Measurements from ENCODE around the gene GATA3. TPM values are rescaled to one million over a fixed set of nuclear protein-coding genes. Genes with fewer than 3 reads are reported as not detected.

GATA3 gene
- total and polyA plus RNA-seq, 9 of the 15 experiments (the other 6 are each of a cell fraction or from before 2014, with no cell fraction given): 0.01 to 0.24 (median 0.09) TPM; not detected in 6

- H3K9me1 ChIP-seq (ENCODE audit: control insufficient read depth, insufficient read depth, low read length): no peaks in the 10 kb centered on the region
- H3K4me1 ChIP-seq (replicated peaks in 1 of 2; ENCODE audit: control insufficient read depth in 2 of 2, insufficient read depth in 2 of 2, low read length in 2 of 2): peaks cover 0 to 4% of the 10 kb centered on the region in 2 experiments; a peak in 1 of 5 replicates
- H3K27me3 ChIP-seq (ENCODE audit: control insufficient read depth in 2 of 2, insufficient read depth in 2 of 2, low read length in 2 of 2): peaks cover 28 to 55% of the 10 kb centered on the region in 2 experiments; a peak in 4 of 5 replicates
- BruUV-seq (replicated peaks): no TSS peak
- H3K9me3 ChIP-seq (replicated peaks; ENCODE audit: control insufficient read depth, insufficient read depth, low read depth, low read length): no peaks in the 10 kb centered on the region
- H3K9ac ChIP-seq (ENCODE audit: insufficient read depth in 1 of 2, low read depth in 2 of 2, low read length in 2 of 2): no peak overlapping the region
- TF ChIP-seq ZNF165 (CRISPR knock-in tag; IDR thresholded peaks at IDR 0.05; ENCODE audit: borderline replicate concordance) (no peak), FOXK2 (conservative IDR thresholded peaks at IDR 0.05 in 1 of 2, IDR thresholded peaks at IDR 0.05 in 1 of 2; ENCODE audit: low read depth in 2 of 2) (no peak), PRPF4 (IDR thresholded peaks at IDR 0.05; ENCODE audit: insufficient read depth, low read depth, low read length, poor library complexity, severe bottlenecking) (no peak), RAD21 (CRISPR knock-in tag; conservative IDR thresholded peaks at IDR 0.05 in 1 of 2, IDR thresholded peaks at IDR 0.05 in 1 of 2) (no peak), SMAD2 (IDR thresholded peaks at IDR 0.05; ENCODE audit: low read depth, low read length) (no peak), ZNF263 (CRISPR knock-in tag; IDR thresholded peaks at IDR 0.05; ENCODE audit: borderline replicate concordance) (no peak), EGR1 (conservative IDR thresholded peaks at IDR 0.05) (no peak), PPARD (CRISPR knock-in tag; IDR thresholded peaks at IDR 0.05) (no peak), MLLT1 (IDR thresholded peaks at IDR 0.05) (no peak), ESRRA (IDR thresholded peaks at IDR 0.05; ENCODE audit: borderline replicate concordance, low read depth) (no peak), ZNF217 (CRISPR knock-in tag; IDR thresholded peaks at IDR 0.05) (no peak)
- no peak overlapping the region for H3K27ac ChIP-seq (ENCODE audit: extremely low read depth, low read depth, low read length)
- in situ Hi-C loops (cut with MboI): no loop called here
- POLR2A ChIA-PET: no interaction called here
- no peak overlapping the region for H3K4me2 ChIP-seq (ENCODE audit: insufficient read depth, low read length)
- intact Hi-C loops (cut with micrococcal nuclease): no loop called here
- H2AFZ ChIP-seq (ENCODE audit: low read depth, low read length): no peak overlapping the region
- WGBS (ENCODE audit: insufficient coverage, low coverage, missing lambda C conversion rate): 0% methylated on average over 2 of the region's 2 CpGs
- no peaks in the 10 kb centered on the region for H3K36me3 ChIP-seq (ENCODE audit: control insufficient read depth, insufficient read depth, low read length)
- FAIRE-seq: no peak
- no peaks in the 10 kb centered on the region for H4K20me1 ChIP-seq (replicated peaks; ENCODE audit: control insufficient read depth, insufficient read depth, low read length)
- CTCF ChIA-PET (ENCODE audit: low intra/inter-chr PET ratio): no interaction called here
- no peak for DNase-seq (ENCODE audit: extremely low read depth in 1 of 4, low spot score in 3 of 4)
- no peak for ATAC-seq
- no peak overlapping the region for H3K4me3 ChIP-seq
- no peaks in the 10 kb centered on the region for H3K79me2 ChIP-seq (ENCODE audit: control insufficient read depth, insufficient read depth, low read length)
Observed at GRCh38 chr10:8065651-8066050, 11.2 kb downstream of the GATA3 start.
